ENCODE data around the gene ATP6V1A.
"Not testable (repeated sequence)": the region's sequence is repeated elsewhere in the genome, so short reads cannot be mapped to it uniquely, and the experiment has no call there.

DNA sequence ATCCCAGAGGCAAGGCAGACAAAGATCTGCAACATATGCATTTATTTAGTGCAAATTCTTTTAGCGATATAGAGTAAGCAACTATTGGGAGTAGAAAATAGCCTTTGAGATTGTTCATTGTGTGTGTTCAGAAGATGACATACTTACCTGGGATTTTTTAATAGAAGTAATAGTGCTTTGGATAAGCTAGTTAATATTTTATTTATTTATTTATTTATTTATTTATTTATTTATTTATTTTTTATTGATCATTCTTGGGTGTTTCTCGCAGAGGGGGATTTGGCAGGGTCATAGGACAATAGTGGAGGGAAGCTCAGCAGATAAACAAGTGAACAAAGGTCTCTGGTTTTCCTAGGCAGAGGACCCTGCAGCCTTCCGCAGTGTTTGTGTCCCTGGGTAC is 102.2 kb downstream of the ATP6V1A start:
- not testable (repeated sequence) for TF ChIP-seq POLR2AphosphoS5 (IDR thresholded peaks at IDR 0.05)
- TF ChIP-seq, protein P1, sequence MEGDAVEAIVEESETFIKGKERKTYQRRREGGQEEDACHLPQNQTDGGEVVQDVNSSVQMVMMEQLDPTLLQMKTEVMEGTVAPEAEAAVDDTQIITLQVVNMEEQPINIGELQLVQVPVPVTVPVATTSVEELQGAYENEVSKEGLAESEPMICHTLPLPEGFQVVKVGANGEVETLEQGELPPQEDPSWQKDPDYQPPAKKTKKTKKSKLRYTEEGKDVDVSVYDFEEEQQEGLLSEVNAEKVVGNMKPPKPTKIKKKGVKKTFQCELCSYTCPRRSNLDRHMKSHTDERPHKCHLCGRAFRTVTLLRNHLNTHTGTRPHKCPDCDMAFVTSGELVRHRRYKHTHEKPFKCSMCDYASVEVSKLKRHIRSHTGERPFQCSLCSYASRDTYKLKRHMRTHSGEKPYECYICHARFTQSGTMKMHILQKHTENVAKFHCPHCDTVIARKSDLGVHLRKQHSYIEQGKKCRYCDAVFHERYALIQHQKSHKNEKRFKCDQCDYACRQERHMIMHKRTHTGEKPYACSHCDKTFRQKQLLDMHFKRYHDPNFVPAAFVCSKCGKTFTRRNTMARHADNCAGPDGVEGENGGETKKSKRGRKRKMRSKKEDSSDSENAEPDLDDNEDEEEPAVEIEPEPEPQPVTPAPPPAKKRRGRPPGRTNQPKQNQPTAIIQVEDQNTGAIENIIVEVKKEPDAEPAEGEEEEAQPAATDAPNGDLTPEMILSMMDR (IDR thresholded peaks at IDR 0.05), result not testable (repeated sequence)
